ENCODE results near the gene GLT1D1.
"Not testable (repeated sequence)": the region's sequence is repeated elsewhere in the genome, so short reads cannot be mapped to it uniquely, and the experiment has no call there.

Gene GLT1D1

GRCh38 chr12:128852885-128853599 lies at the start of gene GLT1D1:
Gene GLT1D1 (plus strand): TSS chr12:128853478. CDS start chr12:128853582, 104 bp downstream.
- TF ChIP-seq POLR2A (IDR thresholded peaks at IDR 0.05; ENCODE audit: low read length) = no peak
- no peak for TF ChIP-seq GATA1 (IDR thresholded peaks at IDR 0.05; ENCODE audit: low read depth, low read length)
- DNase-seq = no peak

DNA sequence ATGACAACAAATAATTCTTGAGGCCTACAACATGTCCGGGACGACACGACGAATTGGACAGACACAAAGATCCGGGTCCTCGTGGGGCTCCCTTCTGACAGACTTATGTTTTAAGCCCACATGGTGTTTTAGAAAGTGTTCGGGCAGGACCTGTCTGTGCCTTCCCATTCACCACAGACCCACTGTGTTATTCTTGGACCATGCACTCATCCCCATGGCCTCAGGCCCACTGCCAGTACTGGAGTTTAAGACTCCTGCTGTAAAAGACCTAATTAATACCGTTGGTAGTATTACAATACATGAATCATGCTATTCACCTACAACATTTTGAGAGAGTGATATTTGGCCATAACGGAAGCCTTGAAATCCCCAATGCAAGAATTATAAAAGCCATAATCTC lies 49.5 kb upstream of the GLT1D1 start:
- no peak for DNase-seq
- TF ChIP-seq GATA1 (IDR thresholded peaks at IDR 0.05; ENCODE audit: low read depth, low read length) (no peak), POLR2A (IDR thresholded peaks at IDR 0.05; ENCODE audit: low read length) (no peak)

GRCh38 chr12:128804762-128805161 lies 48.5 kb upstream of the GLT1D1 start:
- no peak for DNase-seq
- no peak for TF ChIP-seq GATA1 (IDR thresholded peaks at IDR 0.05; ENCODE audit: low read depth, low read length)

- DNase-seq = not testable (repeated sequence)
Measured at GRCh38 chr12:128805406-128805805, 47.9 kb upstream of the GLT1D1 start.

- no peak for TF ChIP-seq GATA1 (IDR thresholded peaks at IDR 0.05; ENCODE audit: low read depth, low read length)
- no peak for TF ChIP-seq POLR2A (IDR thresholded peaks at IDR 0.05; ENCODE audit: low read length)
- DNase-seq = no peak
Measured at GRCh38 chr12:128806573-128806972, 46.7 kb upstream of the GLT1D1 start.

DNA sequence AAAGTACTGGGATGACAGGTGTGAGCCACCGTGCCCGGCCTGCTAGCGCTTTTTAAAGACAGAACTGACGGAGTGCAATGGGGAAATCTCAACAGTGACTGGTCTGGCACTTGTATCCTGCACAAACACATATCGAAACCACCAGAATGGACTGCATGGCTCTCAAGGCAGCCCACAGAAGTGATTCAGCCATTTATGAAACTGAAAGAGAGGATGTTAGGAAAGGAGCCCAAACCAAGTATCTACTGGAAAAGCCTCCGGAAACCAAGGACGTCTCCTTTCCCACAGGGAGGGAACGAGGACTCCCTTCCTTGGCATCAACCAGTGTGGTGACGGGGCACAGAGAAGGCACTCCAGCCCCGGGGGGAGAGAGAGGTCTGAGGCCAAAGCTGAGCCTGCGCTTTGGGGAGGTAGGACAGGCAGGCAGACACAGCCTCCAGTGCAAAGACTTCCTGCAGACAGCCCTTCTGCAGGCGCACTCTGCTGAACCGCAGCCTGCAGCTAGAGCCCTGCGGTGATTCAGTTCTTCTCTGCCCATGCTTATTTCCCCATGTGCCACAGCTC lies 46.0 kb upstream of the GLT1D1 start:
- no peak for DNase-seq
- TF ChIP-seq GATA1 (IDR thresholded peaks at IDR 0.05; ENCODE audit: low read depth, low read length) = no peak
- no peak for TF ChIP-seq POLR2A (IDR thresholded peaks at IDR 0.05; ENCODE audit: low read length)

DNA sequence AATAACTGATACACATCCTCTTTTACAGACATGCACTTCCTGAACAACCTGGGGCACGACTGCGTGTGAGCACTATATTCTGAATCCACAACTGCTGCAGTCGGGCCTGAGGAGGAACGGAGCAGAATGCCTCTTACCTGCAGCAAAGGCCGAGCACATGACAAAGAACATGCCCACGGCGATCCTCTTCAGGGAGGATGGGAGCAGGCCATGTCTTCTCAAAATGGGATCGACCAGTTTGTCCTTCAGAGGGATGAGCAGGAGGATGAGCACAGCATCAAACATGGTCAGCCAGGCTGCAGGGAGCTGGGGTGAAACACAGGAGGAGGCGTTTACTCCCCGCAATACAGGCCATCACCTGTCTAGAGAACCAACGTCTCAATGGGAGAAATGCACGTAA lies 44.6 kb upstream of the GLT1D1 start:
- DNase-seq = no peak
- no peak for TF ChIP-seq POLR2A (IDR thresholded peaks at IDR 0.05; ENCODE audit: low read length)
- TF ChIP-seq GATA1 (IDR thresholded peaks at IDR 0.05; ENCODE audit: low read depth, low read length) = no peak

GRCh38 chr12:128810182-128811127 lies 42.8 kb upstream of the GLT1D1 start:
- DNase-seq = no peak
- TF ChIP-seq POLR2A (IDR thresholded peaks at IDR 0.05; ENCODE audit: low read length) (no peak), GATA1 (IDR thresholded peaks at IDR 0.05; ENCODE audit: low read depth, low read length) (no peak)

DNA sequence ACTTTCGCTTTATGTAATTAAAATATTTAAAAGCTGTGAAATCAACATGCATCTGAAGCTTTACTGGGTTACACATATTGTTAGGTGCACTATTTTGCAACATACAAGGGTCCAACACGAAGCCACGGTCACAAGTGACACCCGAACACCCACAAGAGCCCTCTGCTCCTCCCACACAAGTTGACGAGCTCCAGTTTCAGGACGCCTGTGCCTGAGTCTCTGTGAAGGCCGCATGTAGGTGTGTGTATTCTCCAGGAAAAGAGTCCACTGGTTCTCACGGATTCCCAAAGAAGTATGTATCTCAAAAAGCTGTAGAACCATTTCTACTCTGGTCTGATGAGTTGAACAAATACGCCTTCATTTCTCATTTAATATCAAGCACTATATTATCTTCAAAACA lies 41.5 kb upstream of the GLT1D1 start:
- DNase-seq = no peak
- TF ChIP-seq GATA1 (IDR thresholded peaks at IDR 0.05; ENCODE audit: low read depth, low read length) (no peak), POLR2A (IDR thresholded peaks at IDR 0.05; ENCODE audit: low read length) (no peak)

DNA sequence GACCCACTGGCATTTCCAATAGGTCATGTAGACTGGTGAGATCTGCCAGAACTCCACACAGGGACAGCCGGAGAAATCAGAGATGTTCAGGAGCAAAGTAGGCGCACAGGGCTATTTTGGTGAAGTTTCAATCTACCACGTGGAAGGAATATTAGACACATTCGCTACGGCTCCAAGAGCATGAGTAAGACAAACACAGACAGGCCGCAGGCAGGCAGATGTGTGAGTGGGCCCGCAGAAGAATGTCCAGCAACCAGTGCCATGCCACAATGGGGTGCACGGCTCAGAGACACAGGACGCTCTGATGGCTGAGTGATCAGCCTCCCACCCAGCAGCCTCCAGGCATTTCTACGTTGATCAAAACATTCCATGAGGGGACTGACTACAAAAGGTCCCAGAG lies 39.9 kb upstream of the GLT1D1 start:
- DNase-seq = no peak
- TF ChIP-seq GATA1 (IDR thresholded peaks at IDR 0.05; ENCODE audit: low read depth, low read length) (no peak), POLR2A (IDR thresholded peaks at IDR 0.05; ENCODE audit: low read length) (no peak)

GRCh38 chr12:128813883-128814282 lies 39.4 kb upstream of the GLT1D1 start:
- no peak for DNase-seq
- TF ChIP-seq POLR2A (IDR thresholded peaks at IDR 0.05; ENCODE audit: low read length) (no peak), GATA1 (IDR thresholded peaks at IDR 0.05; ENCODE audit: low read depth, low read length) (no peak)

DNA sequence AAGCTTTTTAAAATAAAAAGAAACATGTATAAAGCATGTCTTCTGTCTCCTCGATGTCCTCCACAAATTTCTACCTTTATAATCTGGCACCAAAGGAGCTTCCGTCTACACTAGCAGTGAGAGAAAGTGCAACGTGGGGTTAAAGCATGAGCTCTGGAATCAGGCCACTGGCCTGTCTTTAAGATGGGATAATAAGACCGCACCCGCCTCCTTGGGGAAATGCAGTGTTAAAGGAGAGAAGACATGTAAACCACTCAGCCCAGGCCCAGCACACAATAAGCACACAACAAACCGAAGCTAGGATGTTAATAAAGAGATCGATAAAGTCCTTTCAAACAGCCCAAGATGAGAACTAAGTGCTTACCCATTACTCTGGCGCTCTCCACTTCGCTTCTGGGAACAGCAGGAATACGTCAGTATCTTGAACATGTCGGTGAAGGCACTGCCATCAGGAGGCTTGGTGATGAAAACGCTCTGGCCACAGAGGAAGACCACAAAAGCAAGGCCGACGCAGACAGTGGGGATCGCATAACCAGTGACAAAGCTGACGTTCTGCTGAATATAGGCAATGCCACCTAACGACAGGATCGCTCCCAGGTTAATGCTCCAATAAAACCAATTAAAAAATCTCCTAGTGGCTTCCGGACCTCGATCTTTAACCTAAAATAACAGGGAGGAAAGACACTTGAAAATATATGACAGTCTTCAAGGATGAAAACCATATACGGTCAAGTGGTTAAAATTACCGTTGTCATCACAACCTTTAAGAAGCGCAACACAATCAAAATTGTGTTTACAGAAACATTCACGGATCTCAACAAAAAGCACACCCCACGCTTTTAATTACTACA lies 38.6 kb upstream of the GLT1D1 start:
- no peak for DNase-seq
- TF ChIP-seq GATA1 (IDR thresholded peaks at IDR 0.05; ENCODE audit: low read depth, low read length) (no peak), POLR2A (IDR thresholded peaks at IDR 0.05; ENCODE audit: low read length) (no peak)

GRCh38 chr12:128815779-128816642 lies 37.3 kb upstream of the GLT1D1 start:
- no peak for TF ChIP-seq GATA1 (IDR thresholded peaks at IDR 0.05; ENCODE audit: low read depth, low read length)
- no peak for TF ChIP-seq POLR2A (IDR thresholded peaks at IDR 0.05; ENCODE audit: low read length)

More at GRCh38 chr12:128815779-128816642, 37.3 kb upstream of the GLT1D1 start:
- DNase-seq = no peak

Data from erythroblast (primary cell).